HG02870 (cell line): Measurements from ENCODE around the gene DRAM1.
"Not testable (repeated sequence)": the region's sequence is repeated elsewhere in the genome, so short reads cannot be mapped to it uniquely, and the experiment has no call there.

ENCODE experiments used
- ATAC-seq: cut with Tn5 transposase; IDR thresholded peaks from one replicate; pipeline ENCODE4 v1.9.1; 2021; ENCODE audit warnings: mild to moderate bottlenecking, moderate library complexity; ENCODE audit not compliant: unreplicated experiment

The DRAM1 gene

GRCh38 chr12:101858361-101858760 lies 19.0 kb upstream of the DRAM1 start:
- no peak for ATAC-seq

DNA sequence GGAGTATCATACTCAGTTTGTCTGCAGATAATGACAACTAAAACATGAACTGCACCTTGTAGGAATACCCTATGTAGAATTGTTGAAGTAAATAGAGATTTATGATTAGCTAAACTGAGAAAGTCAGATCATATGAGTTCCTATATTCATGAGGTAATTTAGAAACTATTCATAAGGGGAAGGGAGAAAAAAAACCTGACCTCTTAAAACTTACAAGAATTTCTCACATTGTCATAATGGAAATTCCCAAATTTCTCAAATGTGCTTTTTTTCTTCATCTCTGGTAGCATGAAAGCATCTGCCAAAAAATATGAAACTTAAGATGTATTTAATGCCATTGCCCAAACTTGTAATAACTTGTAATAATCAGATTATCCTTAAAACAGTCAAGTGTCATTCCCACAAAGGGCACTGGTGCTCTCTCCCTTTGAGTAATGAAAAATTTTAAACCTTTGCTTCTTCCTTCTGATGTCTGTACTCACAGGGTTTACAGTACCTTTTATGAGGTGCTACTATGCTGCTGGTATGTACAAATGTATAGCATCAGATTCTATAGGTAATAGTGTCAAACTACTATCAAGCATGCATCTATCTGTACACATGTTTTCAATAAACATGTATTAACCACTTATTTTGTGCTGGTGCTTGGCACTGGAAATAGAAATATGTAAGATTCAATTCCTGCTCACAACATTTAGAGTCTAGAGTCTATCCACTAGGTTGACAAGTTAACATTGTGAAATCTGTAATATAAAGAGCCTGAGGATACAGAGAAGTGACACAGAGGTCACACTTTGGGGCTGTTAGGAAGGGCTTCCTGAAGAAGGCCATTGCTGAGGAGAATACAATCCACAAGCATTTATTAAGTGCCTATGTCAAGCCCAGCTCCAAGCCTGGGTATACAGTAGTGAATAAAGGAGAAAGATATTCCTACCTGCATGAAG lies 17.4 kb upstream of the DRAM1 start:
- peak; percentile 59 for ATAC-seq

DNA sequence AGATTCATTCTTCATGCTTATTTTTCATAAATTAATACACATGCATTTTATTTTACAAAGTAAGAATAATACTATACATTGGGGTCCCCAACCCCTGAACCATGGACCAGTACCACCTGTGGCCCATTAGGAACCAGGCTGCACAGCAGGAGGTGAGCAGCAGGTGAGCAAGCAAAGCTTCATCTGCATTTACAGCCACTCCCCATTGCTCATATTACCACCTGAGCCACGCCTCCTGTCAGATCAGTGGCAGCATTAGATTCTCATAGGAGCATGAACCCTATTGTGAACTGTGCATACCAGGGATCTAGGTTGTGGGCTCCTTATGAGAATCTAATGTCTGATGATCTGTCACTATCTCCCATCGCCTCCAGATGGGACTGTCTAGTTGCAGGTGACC lies 15.7 kb upstream of the DRAM1 start:
- ATAC-seq = not testable (repeated sequence)

DNA sequence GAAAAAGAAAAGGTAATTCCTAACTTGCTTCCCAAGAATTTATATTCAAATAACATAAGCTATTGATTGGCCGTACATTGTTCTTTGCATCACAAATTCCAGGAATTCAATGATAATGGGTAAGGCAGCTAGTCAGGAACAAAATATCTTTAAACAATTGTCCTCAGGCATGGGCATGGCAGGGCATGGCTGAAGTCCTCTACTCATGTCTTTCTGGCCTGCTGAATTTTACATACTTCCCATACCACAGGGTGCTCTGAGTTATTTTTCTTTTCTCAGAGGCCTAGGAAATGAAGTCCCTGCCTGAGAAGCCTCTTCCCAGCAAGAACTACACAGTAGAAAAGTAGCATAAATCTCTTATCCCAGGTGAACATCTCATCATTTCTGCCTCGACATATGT lies 15.1 kb upstream of the DRAM1 start:
- no peak for ATAC-seq

- no peak for ATAC-seq
These were observed 13.4 kb upstream of the DRAM1 start for GRCh38 chr12:101863981-101864380.

DNA sequence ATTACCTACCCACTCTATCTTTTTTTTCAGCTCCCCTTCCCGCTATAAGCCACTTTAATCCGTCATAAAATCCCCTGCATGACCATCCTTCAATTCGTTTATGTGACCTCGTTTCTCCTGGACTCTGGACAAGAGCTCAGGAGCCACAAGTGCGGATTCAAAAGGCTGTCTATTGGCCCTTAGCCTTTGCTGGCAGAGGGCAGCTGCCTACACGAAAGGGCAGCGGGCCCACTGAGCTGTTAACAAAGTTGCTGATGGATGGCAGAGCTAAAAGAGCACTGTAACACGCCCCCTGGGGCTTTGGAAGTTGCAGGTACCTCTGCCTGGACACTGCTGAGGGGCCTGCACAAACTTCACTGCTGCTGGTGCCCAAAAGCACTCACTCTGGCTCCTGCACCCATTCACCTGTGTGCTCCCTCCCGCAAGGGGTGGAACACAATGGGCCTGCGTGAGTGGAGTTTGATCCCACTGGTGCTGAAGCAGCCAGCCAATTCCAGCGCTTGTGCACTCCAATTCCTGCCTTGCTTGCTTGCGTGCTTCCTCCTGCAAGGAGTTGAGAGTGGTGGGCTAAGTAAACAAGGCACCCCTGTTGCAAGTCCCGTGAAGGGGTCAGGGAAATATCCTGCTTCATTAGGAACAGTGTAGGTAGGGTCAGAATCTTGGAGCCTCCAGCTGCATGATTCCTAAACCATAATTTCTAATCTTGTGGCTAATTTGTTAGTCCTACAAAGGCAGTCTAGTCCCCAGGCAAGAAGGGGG lies 10.6 kb upstream of the DRAM1 start:
- no peak for ATAC-seq

GRCh38 chr12:101867619-101868018 lies 9.8 kb upstream of the DRAM1 start:
- not testable (repeated sequence) for ATAC-seq

DNA sequence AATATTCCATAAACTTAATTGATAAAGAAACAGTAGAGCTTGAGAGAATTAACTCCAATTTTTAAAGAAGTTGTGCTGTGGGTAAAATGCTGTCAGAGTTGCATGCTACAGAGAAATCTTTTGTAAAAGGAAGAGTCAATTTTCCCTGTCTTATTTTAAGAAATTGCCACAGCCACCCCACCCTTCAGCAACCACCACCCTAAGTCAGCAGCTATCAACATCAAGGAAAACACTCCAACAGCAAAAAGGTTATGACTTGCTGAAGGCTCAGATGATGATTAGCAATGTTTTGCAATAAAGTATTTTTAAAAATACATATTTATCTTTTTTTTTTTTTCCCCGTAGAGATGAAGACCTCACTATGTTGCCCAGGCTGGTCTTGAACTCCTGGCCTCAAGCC lies 6.5 kb upstream of the DRAM1 start:
- ATAC-seq = no peak

GRCh38 chr12:101875162-101875561 lies 2.2 kb upstream of the DRAM1 start:
- ATAC-seq = no peak

GRCh38 chr12:101876322-101876860 lies 989 bp upstream of the DRAM1 start:
- ATAC-seq = no peak

GRCh38 chr12:101877806-101878242 lies 444 bp downstream of the DRAM1 start:
- ATAC-seq = peak; percentile 16

- ATAC-seq = no peak
These were observed 952 bp downstream of the DRAM1 start for GRCh38 chr12:101878243-101878821.

DNA sequence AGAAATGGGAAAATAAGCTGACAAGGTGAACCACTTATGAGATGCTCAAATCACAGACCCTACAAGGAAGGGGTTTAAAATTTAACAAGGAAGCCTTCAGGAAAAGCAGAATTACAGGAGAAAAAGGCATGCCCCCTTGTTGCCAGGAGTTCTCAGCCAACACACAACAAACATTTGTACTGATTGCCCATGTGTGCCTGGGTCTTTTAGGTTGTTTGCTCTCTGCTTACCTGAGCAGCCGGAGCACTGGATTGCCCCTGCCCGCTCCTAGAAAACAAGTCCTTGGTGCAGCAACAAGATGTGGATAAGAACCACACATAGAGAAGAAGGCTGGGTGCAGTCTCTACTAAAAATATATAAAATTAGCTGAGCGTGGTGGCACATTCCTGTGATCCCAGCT lies 3.4 kb downstream of the DRAM1 start:
- no peak for ATAC-seq

GRCh38 chr12:101881228-101881627 lies 3.8 kb downstream of the DRAM1 start:
- ATAC-seq = no peak

- ATAC-seq = no peak
These were observed 6.8 kb downstream of the DRAM1 start for GRCh38 chr12:101884174-101884573.

DNA sequence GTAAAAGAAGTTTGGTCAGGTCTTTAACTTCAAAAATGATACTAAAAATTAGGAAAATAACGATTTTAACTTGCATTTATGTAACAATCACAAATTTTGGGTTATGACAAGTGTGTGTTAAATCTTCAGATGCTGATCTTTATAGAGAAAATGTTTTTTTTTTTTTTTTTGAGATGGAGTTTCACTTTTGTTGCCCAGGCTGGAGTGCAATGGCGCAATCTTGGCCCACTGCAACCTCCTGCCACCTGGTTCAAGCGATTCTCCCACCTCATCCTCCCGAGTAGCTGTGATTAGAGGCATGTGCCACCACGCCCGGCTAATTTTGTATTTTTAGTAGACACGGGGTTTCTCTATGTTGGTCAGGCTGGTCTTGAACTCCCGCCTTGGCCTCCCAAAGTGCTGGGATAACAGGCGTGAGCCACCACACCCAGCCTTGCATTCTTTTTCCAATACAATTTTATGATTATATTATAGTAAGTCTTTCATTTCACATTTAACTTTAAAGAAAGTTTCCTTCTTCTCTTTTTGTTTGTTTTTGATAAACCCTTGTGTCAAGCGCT lies 7.5 kb downstream of the DRAM1 start:
- ATAC-seq = not testable (repeated sequence)

DNA sequence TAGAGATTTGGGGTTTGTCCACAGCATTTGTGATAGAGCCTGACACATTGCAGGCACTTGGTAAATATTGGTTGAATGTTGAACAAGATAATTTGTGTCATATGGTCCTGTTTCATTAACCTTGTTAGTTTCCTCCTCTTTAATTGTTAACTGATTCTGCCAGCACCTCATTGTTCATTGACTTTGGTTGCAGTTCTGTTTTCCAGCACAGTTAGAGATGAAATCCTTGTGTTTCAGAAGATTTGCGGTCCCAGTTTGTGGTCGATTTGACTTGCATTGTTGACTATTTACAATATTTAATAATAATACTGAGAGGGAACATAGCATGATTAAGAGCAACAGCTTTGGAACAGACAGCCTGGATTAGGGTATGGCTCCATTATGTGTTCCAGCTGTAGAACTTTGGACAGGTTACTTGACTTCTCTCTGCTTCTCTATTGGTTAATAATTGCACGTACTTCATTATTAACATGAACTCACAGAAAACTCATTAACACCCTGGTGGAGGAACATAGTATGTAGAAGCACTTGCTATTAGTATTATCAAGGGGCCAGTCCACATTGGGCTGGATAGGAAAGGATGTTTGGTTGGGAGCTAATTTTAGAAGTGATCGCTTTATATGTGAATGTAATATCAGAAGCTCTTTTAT lies 8.7 kb downstream of the DRAM1 start:
- no peak for ATAC-seq

DNA sequence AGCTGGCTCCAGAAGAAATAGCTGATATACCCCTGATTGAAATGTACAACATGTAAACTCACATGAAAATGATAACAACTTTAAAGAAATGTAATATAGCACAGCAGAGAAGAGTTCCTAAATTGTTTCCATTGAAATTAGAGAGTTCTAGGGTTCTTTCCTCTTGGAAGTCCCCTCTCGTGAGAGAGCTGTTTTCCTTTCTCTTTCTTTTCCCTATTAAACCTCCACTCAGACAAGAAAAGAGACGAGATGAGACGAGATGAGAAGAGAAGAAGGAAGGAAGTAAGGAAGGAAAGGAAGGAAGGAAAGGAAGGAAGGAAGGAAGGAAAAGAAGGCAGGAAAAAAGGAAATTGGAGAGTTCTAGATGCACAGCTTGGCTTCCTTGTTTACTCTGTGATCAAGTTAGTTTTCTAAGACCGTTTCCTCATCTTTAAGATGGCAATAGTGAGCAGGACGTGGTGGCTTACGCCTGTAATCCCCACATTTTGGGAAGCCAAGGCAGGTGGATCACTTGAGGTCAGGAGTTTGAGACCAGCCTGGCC lies 11.9 kb downstream of the DRAM1 start:
- ATAC-seq = no peak

DNA sequence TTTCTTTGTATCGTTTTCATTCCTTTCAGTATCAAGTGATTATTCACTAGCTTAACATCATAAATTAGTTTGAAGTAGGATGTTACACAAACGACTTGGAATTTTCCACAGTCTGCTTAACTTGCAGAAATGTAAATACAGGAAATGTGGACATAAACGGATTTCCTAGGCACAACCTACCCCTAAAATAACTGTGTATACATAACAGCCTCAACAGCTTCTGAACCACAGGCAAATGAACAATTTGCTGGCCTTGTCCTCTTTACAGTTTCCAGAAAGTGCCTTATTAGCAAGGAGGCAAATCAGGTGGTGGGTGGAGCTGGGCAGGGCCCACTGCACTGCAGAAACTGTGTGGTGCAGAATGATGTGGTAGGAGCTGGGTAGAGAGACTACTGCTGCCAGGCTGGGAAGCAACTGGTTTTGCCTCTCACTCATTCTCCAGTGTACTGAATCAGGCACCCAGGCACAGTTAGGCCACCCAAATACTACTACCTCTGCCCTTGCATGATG lies 14.1 kb downstream of the DRAM1 start:
- peak; percentile 88 for ATAC-seq

GRCh38 chr12:101892794-101893193 lies 15.4 kb downstream of the DRAM1 start:
- no peak for ATAC-seq
